ENCODE measurements around the gene TRIM33.

DNA sequence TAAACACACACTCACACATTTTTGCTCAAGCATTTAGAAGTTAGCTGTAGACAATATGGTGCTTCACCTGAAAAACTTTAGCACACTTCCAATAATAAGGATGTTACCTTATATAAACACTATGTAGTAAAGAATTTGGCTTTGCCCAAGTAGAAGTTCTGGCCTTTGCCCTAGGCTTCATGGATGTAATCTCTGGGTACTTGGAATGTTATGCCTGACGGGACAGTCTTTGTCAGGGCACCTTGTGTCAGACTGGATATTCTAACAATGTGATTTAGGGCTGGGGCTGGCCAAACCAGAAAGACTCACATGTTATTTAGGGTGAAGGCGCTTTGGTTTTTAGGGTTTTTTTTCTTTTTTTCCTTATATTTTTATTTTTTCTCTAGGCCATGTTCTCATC lies 34.8 kb upstream of the TRIM33 start:
- no peak for TF ChIP-seq EZH2 (IDR thresholded peaks at IDR 0.05; ENCODE audit: low read depth)
- TF ChIP-seq, protein P1, sequence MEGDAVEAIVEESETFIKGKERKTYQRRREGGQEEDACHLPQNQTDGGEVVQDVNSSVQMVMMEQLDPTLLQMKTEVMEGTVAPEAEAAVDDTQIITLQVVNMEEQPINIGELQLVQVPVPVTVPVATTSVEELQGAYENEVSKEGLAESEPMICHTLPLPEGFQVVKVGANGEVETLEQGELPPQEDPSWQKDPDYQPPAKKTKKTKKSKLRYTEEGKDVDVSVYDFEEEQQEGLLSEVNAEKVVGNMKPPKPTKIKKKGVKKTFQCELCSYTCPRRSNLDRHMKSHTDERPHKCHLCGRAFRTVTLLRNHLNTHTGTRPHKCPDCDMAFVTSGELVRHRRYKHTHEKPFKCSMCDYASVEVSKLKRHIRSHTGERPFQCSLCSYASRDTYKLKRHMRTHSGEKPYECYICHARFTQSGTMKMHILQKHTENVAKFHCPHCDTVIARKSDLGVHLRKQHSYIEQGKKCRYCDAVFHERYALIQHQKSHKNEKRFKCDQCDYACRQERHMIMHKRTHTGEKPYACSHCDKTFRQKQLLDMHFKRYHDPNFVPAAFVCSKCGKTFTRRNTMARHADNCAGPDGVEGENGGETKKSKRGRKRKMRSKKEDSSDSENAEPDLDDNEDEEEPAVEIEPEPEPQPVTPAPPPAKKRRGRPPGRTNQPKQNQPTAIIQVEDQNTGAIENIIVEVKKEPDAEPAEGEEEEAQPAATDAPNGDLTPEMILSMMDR (conservative IDR thresholded peaks at IDR 0.05): no peak

Data from PC-9 (cell line).